Ramos (cell line): ENCODE measurements around the gene GEMIN5.

Experiments used
- in situ Hi-C: fragments of 300-500 bp; cut with MboI; formaldehyde crosslinking; loops from one replicate; pipeline ENCODE4 v1.14.3; 2022; ENCODE audit warnings: low sequenced_read_pairs; ENCODE audit not compliant: unreplicated experiment

The GEMIN5 gene

DNA sequence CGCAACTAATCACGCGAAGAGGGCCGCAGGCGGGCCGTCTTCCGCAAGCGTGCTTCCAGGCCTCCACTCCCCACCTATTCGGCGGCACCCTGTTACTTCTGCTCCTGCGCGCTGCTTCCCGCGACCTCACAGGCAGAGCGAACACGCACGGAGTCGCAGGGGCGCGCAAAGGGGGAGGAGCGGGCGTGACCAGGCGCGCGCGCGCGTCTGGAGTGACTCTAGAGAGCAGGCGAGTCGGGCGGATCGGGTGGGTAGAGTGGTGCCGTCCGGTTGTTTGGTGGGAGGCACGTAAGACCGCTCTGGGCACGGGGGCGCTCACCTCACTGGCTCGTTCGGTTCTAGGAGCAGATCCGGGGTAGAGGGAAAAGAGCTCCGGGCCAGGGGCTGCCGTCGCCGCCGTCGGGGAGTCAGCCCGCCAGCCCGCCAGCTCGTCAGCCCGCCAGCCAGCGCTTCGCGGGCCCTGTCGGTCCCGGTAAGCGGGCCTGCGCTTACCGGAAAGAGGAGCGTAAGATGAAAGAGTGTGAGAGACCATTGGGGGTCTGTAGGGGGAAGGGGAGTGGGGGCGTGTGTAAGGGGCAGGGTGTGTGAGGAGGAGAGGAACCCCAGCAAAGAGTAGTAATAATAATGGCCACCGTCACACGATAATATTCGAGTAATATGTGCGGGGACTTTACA, 79.6 kb downstream of the GEMIN5 start, which contains the start of gene CNOT8:
CNOT8 (plus strand) TSS at position 331 of the 675 bp plus-strand sequence. CDS start 4,652 bp downstream, outside the sequence.
- in situ Hi-C loops, result loop anchor here (10.0 kb wide), 1 partner anchor 104 kb away; the partner anchor contains the start of gene LARP1

DNA sequence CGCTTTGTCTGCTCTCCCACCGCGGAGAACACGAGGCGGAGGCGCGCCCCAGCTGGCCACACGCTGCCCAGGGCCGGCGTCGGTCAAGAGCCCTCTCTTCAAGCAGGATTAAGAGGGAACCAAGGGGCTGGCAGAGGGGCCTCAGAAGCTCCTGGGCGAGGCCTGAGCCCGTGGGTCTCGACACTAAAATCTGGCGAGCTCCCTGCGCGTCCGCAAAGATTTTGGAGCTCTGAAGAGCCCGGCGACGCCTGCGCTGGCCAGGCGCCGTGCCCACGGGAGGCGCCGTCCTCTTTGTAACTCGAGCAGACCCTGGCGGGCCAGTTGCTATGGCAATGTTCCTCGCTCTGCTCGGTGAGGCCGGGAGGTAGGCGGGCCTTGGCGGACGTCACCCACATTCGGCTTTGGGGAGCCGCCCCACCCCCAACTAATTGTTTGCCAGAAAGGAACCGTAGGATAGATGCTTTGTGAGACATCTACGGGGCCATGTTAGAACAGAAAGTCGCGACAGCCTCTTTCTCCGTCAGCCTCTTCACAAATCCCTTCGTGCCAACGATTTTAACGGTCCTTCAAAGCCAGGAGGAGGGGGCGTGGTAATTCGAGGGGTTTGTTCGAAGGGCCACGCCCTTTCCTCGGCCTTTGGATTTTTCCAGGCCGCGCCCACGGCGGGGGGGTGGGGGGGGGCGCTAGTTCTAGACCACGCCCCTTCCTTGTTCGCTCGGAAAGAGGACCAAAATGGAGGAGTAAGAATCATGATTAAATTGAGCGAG, 80.3 kb downstream of the GEMIN5 start:
- in situ Hi-C loops, result loop anchor here (10.0 kb wide), 1 partner anchor 103 kb away; the partner anchor contains the start of gene LARP1

DNA sequence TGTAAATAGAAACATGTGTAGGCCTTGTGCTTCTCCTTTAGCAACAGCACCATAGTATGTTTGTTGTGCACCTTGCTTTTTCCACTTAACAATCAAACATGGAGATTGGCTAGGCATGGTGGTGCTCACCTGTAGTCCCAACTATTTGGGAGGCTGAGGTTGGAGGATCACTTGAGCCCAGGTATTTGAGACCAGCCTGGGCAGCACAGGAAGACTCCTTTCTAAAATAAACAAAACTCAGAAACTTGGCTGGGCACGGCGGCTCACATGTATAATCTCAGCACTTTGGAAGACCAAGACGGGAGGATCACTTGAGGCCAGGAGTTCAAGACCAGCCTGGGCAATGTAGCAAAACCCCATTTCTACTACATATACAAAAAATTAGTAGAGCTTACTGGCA, 86.7 kb downstream of the GEMIN5 start:
- in situ Hi-C loops, result loop anchor here (10.0 kb wide), 1 partner anchor 97 kb away; the partner anchor contains the start of gene LARP1

DNA sequence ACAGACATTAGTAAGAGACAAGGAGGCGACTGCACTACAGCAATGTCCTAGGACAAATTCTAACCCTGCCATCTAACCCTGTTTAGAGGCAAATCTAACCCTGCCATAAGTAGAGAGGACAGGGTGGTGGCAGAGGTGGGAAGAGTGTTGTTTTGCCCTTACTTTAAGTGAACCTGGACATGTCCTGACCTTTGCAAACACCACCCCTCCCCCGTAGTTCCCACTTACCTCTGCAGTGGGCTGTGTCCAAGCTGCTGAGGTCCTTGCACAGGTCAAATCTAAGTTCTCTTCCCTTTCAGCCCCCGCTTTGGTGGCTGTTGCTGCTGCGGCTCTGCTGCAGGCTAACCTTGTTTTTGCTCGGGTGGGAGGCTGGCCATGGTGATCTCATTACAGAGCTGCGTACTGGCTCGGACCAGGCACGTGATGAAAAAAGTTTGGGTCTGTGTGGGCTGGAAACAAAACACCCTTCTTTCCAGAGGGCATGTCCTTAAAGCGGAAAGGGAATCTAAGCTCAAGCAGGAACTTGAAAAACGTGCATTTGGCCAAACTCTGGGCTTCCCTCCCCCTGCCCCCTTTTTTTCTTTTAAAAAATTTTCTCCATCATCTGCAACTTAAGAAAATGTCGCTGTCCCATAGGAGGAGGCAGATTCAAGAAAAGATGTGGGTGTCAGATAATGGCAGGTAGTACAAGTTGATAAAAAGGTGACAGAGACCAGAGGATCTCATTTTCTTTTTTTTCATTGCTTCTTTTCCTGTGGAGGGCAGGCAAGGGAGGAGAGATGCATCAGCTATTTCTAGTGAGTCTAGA, 87.6 kb downstream of the GEMIN5 start, which contains the start of gene FAXDC2:
FAXDC2 (minus strand) TSS at position 349 of the 808 bp plus-strand sequence. CDS start 12,425 bp downstream, outside the sequence.
- in situ Hi-C loops, result loop anchor here (10.0 kb wide), 1 partner anchor 96 kb away; the partner anchor contains the start of gene LARP1

DNA sequence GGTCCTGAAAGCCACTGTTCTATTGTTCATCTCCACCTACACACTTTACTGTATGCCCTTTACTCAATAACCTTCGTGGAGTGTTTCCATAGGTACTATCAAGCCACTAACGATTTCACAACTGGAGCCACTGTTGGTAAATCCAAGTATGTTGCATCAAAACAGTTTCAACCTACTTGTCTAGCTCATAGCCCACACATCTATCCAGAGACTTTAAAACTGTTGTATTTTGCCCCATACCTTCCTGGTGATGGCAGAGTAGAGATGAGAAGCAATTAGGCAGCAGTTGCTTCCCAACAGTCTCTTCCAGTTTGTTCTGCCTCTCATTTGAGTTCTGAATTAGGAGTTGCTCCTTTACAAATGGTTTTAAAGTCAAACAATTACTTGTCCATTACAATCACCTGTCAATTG, 88.2 kb downstream of the GEMIN5 start:
- in situ Hi-C loops, result loop anchor here (10.0 kb wide), 1 partner anchor 95 kb away; the partner anchor contains the start of gene LARP1

DNA sequence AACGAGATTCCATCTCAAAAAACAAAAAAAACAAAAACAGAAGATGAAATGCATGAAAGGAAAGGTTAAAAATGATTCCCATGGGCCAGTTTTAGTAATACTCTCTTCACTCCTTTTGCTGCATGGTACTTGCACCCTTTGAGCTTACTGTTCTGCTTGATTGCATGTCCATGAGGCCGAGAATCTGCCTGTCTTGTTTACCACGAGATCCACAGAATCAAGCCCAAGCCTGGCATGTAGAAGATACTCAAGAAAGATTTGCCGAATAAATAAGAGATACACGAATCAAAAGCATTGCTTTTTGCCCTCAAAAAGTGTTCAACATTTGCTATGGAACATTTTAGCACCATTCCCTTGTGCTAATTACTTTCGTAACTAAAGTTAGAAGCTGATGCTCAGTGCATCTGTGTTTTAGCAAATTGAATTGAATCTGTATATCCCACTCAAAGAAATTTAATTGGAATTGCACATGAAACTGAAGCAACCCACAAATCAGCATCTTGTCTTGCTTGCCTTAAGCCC, 88.7 kb downstream of the GEMIN5 start:
- in situ Hi-C loops, result no loop called here

DNA sequence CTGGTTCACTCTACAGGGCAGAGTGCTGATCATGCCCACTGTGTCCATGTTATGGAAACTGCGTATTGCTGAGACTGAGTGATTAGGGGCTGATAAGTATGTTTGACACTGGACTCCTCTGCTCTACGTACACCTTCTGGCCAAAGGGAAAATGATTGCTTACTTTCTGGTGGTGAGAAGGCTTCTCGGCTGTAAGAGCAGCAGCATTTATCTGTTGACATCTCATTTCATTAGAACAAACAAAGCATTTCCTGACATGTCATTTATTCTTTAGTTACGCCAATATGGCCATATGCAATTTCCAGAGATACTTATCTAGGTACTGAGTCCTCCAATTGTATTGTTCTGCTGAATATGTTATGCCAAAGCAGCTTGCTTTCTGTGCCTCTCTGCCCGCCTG, 93.2 kb downstream of the GEMIN5 start:
- in situ Hi-C loops, result no loop called here

DNA sequence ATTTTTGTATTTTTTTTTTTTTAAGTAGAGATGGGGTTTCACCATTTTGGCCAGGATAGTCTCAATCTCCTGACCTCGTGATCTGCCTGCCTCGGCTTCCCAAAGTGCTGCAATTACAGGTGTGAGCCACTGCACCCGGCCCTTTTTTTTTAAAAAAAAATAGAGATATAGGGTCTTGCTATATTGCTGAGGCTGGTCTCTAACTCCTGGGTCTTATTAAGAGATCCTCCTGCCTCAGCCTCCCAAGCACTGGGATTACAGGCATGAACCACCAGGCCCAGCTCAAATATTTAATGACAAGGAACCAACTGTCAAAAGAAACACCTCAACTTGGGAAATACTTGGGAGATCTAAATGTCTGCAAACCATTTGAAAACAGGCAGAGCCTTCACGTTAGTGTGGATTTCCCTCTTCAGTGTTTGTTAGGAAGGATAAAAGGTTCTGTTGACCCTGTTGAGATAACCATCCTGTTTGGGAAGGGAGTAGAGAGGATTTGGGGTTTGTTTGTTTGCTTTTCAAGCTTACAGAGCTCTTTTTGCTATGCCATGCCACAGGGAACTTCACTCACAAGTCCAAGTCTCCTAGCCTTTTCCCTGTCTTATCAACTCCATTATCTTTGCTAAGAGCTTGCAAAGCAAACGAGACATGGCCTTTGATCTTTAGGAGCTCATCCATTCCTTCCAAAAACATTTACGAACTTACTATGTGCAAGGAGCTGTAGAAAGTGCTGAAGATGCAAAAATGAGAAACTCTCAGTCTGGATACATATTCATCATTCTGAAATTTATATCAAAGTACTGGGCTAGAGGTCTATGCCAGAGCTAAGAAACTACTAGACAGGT, 95.1 kb downstream of the GEMIN5 start:
- in situ Hi-C loops, result no loop called here

DNA sequence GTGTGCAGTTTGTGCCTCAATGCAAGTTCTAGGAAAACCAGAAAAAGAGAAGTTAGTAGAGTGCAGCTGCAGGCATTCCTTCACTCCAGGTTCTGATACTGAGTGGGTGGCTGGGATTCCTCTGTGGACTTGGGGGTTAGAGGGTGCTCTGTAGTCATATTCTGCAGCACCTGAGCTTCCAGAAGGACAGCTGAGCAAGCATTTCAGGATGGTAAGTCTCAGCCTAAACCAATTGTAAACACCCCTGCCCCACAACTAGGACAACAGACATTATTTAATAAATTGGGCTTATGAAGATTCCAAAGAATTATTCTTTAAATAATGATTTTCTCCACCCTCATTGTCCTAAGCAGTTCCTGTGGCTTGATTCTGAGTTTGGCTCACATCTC, 96.7 kb downstream of the GEMIN5 start:
- in situ Hi-C loops, result no loop called here

DNA sequence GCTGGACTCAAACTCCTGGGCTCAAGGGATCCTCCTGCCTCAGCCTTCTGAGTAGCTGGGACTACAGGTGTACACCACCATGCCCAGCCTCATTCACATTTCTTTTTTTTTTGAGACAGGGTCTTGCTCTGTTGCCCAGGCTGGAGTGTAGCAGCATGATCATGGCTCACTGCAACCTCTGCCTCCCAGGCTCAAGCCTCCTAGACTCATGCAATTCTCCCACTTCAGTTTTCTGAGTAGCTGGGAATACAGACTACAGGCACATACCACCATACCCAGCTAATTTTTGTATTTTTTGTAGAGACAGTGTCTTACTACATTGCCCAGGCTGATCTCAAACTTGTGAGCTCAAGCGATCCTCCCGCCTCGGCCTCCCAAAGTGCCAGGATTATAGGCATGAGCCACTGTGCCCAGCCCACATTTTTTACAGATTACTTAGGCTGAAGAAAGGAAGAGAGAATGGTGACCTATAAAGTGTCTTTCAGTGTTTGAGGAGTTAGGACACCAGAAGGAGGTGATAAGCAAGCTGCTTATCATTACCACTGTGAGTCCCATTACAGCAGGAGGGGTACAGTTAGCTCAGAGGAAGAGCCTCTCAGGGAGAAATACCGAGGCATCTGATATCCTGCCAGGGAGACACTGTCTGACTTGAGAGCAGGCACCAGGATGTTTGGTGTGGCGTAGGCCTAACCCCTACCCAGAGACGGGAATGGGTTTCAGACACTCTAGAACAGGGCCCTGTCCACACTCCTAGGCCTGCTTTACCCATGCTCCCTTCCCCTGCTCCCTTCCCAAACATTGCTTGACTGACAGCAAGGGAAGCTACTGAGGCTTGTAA, 97.4 kb downstream of the GEMIN5 start:
- in situ Hi-C loops, result no loop called here
